Activated CD8-positive, alpha-beta memory T cell treated with anti-CD3 and anti-CD28 coated beads, Interleukin-2, amount 50 U/mL, for 24 hours (primary cell): Measurements from ENCODE around the gene CENPH.
"Not testable (repeated sequence)": the region's sequence is repeated elsewhere in the genome, so short reads cannot be mapped to it uniquely, and the experiment has no call there.

ENCODE experiments used
- DNase-seq: peaks from one replicate; pipeline ENCODE4 v3.0.0-alpha.2; 2020; ENCODE audit errors: extremely low read depth

CENPH gene

GRCh38 chr5:69209602-69210001 is 20.2 kb downstream of the CENPH start:
- DNase-seq, result no peak

- DNase-seq, result no peak
These were observed 21.8 kb downstream of the CENPH start for GRCh38 chr5:69211200-69211599.

GRCh38 chr5:69212022-69212421 is 22.6 kb downstream of the CENPH start:
- DNase-seq, result no peak

- DNase-seq, result no peak
These were observed 24.3 kb downstream of the CENPH start for GRCh38 chr5:69213513-69214215.

DNA sequence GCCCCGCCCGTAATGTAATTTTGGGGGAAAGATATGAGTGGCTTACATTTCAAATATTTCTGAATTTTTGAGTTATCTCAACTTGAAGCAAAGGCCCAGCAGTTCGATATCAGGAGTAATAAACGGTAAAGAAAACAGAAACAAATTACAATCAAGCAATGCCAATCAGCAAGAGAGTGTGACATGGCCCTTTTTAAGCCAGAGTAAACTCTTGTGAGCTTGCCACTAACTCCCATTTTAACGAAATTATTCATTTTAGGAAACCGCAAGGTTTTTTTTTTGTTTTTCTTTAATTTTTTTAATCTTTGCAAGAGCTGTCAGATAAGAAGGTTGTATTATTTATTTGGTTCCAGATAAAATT is 27.7 kb downstream of the CENPH start:
- no peak for DNase-seq

GRCh38 chr5:69217548-69218526 is 28.5 kb downstream of the CENPH start:
- peak; percentile 87 for DNase-seq

DNA sequence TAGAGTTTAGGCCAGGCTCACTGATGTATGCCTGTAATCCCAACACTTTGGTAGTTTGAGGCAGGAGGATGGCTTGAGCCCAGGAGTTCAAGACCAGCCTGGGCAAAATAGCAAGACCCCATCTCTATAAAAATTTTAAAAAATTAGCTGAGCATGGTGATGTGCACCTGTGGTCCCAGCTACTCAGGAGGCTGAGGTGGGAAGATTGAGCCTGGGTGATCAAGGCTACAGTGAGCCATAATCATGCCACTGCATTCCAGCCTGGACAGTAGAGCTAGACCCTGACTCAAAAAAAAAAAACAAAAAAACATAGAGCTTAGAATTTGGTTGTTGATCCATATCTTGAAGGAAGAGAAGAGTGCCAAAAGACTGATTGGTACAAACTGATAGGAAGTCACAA is 30.6 kb downstream of the CENPH start:
- DNase-seq, result no peak

DNA sequence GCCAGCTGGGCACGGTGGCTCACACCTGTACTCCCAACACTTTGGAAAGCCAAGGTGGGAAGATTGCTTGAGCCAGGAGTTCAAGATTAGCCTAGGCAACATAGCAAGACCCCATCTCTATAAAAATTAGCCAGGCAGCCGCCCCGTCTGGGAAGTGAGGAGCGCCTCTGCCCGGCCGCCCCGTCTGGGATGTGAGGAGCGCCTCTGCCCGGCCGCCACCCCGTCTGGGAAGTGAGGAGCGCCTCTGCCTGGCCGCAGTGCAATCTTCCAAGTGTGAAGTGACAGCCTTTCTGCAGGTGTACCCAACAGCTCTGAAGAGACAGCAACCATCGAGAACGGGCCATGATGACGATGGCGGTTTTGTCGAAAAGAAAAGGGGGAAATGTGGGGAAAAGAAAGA is 31.0 kb downstream of the CENPH start:
- DNase-seq, result not testable (repeated sequence)

- DNase-seq, result not testable (repeated sequence)
These were observed 31.4 kb downstream of the CENPH start for GRCh38 chr5:69220833-69221232.

GRCh38 chr5:69224520-69224919 is 35.1 kb downstream of the CENPH start:
- DNase-seq, result no peak

GRCh38 chr5:69225860-69226259 is 36.5 kb downstream of the CENPH start:
- no peak for DNase-seq

DNA sequence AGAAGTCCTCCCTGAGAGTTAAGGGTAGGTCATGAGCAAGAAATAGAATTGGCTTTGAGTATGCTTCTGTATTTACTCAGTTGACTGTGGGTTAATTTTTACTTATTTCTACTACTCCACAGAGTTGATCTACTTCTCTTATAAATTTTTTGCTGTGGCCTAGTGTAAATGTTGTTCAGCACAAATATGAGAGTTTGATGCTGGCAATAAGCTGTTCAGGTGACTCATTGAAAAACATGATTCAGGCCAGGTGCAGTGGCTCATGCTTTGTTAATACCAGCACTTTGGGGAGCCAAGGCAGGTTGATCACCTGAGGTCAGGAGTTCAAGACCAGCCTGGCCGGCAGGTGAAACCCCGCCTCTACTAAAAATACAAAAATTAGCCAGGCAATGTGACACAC is 40.8 kb downstream of the CENPH start:
- DNase-seq, result no peak

- no peak for DNase-seq
These were observed 41.9 kb downstream of the CENPH start for GRCh38 chr5:69231281-69231680.

- no peak for DNase-seq
These were observed 42.5 kb downstream of the CENPH start for GRCh38 chr5:69231851-69232250.

DNA sequence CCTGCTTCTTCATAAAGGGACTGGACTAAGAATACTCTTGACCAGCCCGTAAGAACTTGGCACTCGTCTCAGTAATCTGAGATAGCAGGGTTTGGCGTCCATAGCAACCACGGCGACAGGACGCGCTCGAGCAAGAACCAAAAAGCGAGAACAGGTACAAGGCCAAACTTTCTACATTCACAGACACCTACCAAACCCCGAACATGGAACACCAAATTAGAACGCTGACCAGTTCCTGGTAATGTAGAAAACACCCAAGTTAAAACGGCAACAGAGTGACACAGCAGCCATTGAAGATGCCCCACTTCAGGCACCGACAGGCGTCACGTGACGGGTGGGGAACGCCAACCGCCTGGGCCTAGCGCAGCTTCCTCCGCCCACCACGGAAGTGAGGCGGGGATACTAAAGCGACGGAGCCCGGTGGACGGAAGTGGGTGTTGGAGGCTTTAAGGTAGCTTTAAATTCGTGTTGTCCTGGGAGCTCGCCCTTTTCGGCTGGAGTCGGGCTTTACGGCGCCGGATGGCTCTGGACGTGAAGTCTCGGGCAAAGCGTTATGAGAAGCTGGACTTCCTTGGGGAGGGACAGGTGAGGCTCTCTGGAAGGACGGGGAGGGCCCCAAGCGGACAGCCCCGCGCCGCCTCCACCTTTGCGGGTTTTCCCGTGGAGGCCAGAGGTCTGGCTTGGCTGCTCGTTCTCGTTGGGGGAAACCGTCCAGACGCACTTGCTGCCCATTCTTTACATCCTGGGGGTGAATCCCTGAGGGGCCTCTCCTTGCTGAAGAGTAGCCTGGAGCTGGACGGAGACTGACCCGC is 45.3 kb downstream of the CENPH start, which contains the start of gene CDK7:
TSS of gene CDK7 (plus strand) at position 430 of the 812 bp plus-strand sequence. CDS start at position 520, 90 bp downstream.
- DNase-seq, result peak; percentile 86

- not testable (repeated sequence) for DNase-seq
These were observed 47.4 kb downstream of the CENPH start for GRCh38 chr5:69236733-69237132.

GRCh38 chr5:69237877-69238276 is 48.5 kb downstream of the CENPH start:
- no peak for DNase-seq

DNA sequence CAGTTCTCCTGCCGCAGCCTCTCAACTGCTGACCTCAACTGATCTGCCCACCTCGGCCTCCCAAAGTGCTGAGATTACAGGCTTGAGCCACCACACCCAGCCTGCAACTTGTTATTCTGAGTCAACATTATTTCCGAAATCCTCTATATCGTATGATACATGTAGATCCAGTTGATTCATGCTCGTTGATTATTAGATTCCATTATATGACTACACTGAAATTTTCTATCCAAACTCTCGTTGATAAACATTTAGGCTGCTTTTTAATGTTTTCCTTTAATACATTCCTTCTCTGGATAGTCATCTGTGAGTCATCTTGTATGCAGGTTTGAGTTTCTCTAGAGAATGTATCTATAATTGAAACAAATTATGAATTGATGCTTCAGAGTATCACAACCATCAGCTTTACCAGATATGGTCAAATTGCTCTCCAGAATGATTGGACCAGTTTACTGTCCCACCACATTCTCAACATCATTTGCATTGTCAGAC is 49.4 kb downstream of the CENPH start:
- no peak for DNase-seq

GRCh38 chr5:69242215-69242927 is 53.0 kb downstream of the CENPH start:
- no peak for DNase-seq

DNA sequence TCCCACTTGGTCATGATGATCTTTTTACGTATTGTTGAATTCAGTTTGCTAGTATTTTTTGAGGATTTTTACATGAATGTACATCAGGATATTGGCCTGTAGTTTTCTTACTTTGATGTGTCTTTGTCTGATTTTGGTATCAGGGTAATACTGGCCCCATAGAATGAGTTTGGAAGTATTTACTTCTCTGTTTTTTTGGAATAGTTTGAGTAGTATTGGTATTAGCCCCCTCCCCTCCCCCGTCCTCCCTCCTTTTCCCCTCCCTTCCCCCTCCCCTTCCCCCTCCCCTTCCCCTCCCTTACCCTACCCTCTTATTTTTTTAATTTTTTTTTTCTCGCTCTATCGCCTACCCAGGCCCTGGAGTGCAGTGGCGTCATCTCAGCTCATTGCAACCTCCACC is 55.6 kb downstream of the CENPH start:
- DNase-seq, result no peak

DNA sequence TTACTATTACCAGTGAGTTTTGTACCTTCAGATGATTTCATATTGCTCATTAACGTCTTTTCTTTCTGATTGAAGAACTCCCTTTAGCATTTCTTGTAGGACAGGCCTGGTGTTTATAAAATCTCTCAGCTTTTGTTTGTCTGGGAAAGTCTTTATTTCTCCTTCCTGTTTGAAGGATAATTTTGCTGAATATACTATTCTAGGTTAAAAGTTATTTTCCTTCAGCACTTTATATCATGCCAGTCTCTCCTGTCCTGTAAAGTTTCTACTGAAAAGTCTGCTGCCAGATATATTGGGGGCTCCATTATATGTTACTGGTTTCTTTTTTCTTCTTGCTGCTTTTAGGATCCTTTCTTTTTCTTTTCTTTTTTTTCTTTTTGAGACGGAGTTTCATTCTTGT is 58.6 kb downstream of the CENPH start:
- DNase-seq, result no peak
